SK-N-MC (cell line): ENCODE measurements around the gene INPP5A.

Source experiments
- EZH2 ChIP-seq: fragments of 200-600 bp; sonication (generic); IDR thresholded peaks from one replicate; pipeline ENCODE4 v1.6.1; 2017; ENCODE audit warnings: antibody characterized with exemption
- POLR2AphosphoS5 ChIP-seq: IDR thresholded peaks from 2 replicates; pipeline ENCODE4 v1.6.1; 2012; ENCODE audit warnings: mild to moderate bottlenecking, low read depth, low read length, borderline replicate concordance

DNA sequence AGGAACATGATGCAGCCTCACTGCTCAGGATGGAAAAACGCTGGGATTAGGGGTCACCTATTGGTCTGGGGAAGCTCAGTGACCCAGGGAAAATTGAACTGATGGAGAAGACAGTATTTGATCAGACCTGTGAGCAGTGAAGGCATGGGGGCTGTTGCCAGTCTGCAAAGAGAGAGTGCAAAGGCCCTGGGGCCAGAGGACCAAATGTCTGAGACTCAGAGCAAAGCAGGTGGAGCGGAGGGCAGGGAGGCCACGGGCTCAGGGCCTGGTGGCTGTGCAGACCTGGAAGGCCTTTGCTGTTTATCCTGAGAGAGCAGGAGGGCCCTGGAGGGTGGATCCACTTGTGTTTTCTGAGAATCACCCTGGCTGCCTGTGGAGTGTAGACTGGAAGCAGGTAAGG lies 67.1 kb downstream of the INPP5A start:
- TF ChIP-seq EZH2 (no peak), POLR2AphosphoS5 (no peak)
